Large intestine (tissue), 3 donors: ENCODE data around the gene DENND2D. TPM values are rescaled to one million over a fixed set of nuclear protein-coding genes. Genes with fewer than 3 reads are reported as not detected.

ENCODE experiments used
- DNase-seq, 2 donors: peaks; one replicate each; pipeline versions ENCODE4 v3.0.0 to v3.0.0-alpha.2; 2013
- H3K27ac ChIP-seq: one replicate; pipeline ENCODE4 v1.5.1; 2013; ENCODE audit warnings: low read length
- H3K27me3 ChIP-seq: 2 replicates; pipeline ENCODE4 v1.6.1; 2013; ENCODE audit warnings: low read length; ENCODE audit not compliant: control insufficient read depth, insufficient read depth
- H3K36me3 ChIP-seq: 2 replicates; pipeline ENCODE4 v1.6.1; 2013; ENCODE audit warnings: low read length; ENCODE audit not compliant: control insufficient read depth, insufficient read depth
- H3K4me1 ChIP-seq: one replicate; pipeline ENCODE4 v1.6.1; 2013; ENCODE audit warnings: low read length; ENCODE audit not compliant: control insufficient read depth, insufficient read depth
- H3K4me3 ChIP-seq: one replicate; pipeline ENCODE4 v1.5.1; 2013; ENCODE audit warnings: low read length
- H3K9me3 ChIP-seq: one replicate; pipeline ENCODE4 v1.6.1; 2013; ENCODE audit warnings: mild to moderate bottlenecking, low read depth, low read length, moderate library complexity; ENCODE audit not compliant: control insufficient read depth
- WGBS: methylation state at CpG from one replicate; pipeline ENCODE4 v1.1.5; 2013; ENCODE audit warnings: low lambda C conversion rate; ENCODE audit not compliant: insufficient coverage; 5-methylcytosine and 5-hydroxymethylcytosine counted together
- polyA plus RNA-seq: library from polyadenylated mRNA; unstranded; fragments of 120-200 nt; gene quantifications from one replicate; pipeline ENCODE4 v1.2.1, GENCODE V29; 2013

Gene DENND2D
- polyA plus RNA-seq, 1 donor, result 40.0 TPM

DNA sequence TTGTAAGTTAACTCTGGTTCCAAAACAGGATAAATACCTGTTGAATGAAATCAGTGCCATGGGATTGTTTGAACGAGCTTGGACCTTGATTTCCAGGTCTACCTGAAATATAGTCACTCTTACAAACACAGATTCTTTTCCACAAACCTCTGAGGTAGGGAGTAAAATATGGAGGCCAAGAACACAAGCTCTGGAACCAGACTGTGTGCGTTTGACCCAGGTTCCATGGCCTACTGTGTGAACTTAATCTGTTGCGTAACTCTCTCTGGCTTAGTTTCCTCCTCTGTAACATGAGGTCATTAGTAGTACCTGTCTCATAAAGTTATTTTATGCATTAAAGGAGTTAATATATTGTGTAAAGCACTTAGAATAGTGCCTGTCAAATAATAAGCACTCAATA lies 25.1 kb downstream of the DENND2D start:
- 100% methylated on average over 2 of the region's 3 CpGs for WGBS
- no peak for DNase-seq
- no peak overlapping the region for H3K27ac ChIP-seq
- H3K4me1 ChIP-seq, result no peaks in the 10 kb centered on the region
- no peaks in the 10 kb centered on the region for H3K9me3 ChIP-seq
- H3K4me3 ChIP-seq, result no peak overlapping the region
- H3K36me3 ChIP-seq, result peaks cover 26% of the 10 kb centered on the region
- no peaks in the 10 kb centered on the region for H3K27me3 ChIP-seq

GRCh38 chr1:111174070-111174469 lies 26.4 kb downstream of the DENND2D start:
- Histone ChIP-seq H3K4me3 (no peak overlapping the region), H3K27ac (no peak overlapping the region), H3K4me1 (no peaks in the 10 kb centered on the region), H3K9me3 (no peaks in the 10 kb centered on the region), H3K27me3 (no peaks in the 10 kb centered on the region), H3K36me3 (peaks cover 24% of the 10 kb centered on the region)
- no peak for DNase-seq

- H3K4me1 ChIP-seq, result no peaks in the 10 kb centered on the region
- no peak overlapping the region for H3K27ac ChIP-seq
- H3K4me3 ChIP-seq, result no peak overlapping the region
- H3K36me3 ChIP-seq, result peaks cover 35% of the 10 kb centered on the region
- H3K9me3 ChIP-seq, result no peaks in the 10 kb centered on the region
- no peaks in the 10 kb centered on the region for H3K27me3 ChIP-seq
- DNase-seq, result no peak
Measured at GRCh38 chr1:111172463-111172862, 28.0 kb downstream of the DENND2D start.

DNA sequence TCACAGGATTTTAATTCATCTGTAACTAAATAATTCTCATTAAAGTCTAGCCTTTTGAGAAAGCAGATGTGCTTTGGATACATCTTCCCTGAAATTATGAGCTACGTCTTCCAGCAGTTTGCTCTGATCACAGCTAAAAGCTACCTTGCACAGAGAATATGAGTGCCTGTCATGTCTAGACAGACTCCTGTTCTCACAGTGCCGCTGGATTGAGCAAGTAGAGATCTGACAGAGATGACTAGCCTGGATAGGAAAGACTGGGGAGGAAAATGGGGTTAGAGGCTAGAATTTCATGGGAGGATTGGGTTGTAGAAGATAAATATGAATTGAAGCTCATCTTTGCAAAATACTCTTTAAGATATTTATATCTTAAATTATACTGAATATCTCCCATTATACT lies 36.3 kb downstream of the DENND2D start:
- 100% methylated on average over 1 of the region's 2 CpGs for WGBS
- H3K27ac ChIP-seq, result no peak overlapping the region

GRCh38 chr1:111163363-111163762 lies 37.1 kb downstream of the DENND2D start:
- 100% methylated on average over 1 of the region's 4 CpGs for WGBS
- DNase-seq, result no peak
- no peak overlapping the region for H3K27ac ChIP-seq
- no peaks in the 10 kb centered on the region for H3K9me3 ChIP-seq
- H3K27me3 ChIP-seq, result no peaks in the 10 kb centered on the region
- H3K4me1 ChIP-seq, result peaks cover 4% of the 10 kb centered on the region
- H3K4me3 ChIP-seq, result no peak overlapping the region
- H3K36me3 ChIP-seq, result peaks cover 27% of the 10 kb centered on the region

More for the DNA sequence above, 36.3 kb downstream of the DENND2D start:
- Histone ChIP-seq H3K36me3 (peaks cover 31% of the 10 kb centered on the region), H3K27me3 (no peaks in the 10 kb centered on the region), H3K4me1 (peaks cover 4% of the 10 kb centered on the region), H3K4me3 (no peak overlapping the region), H3K9me3 (no peaks in the 10 kb centered on the region)
- no peak for DNase-seq

- peaks cover 4% of the 10 kb centered on the region for H3K4me1 ChIP-seq
Measured at GRCh38 chr1:111162488-111162880, 38.0 kb downstream of the DENND2D start.

GRCh38 chr1:111161843-111162487 lies 38.5 kb downstream of the DENND2D start:
- 40% methylated on average over 1 of the region's 1 CpG for WGBS
- peaks cover 6% of the 10 kb centered on the region for H3K4me1 ChIP-seq
- H3K27me3 ChIP-seq, result no peaks in the 10 kb centered on the region
- no peak overlapping the region for H3K4me3 ChIP-seq
- H3K36me3 ChIP-seq, result peaks cover 22% of the 10 kb centered on the region
- peak in 1 of 2 donors; percentile 27 for DNase-seq
- H3K27ac ChIP-seq, result no peak overlapping the region
- no peaks in the 10 kb centered on the region for H3K9me3 ChIP-seq

More at GRCh38 chr1:111162488-111162880, 38.0 kb downstream of the DENND2D start:
- Histone ChIP-seq H3K27me3 (no peaks in the 10 kb centered on the region), H3K9me3 (no peaks in the 10 kb centered on the region), H3K4me3 (no peak overlapping the region), H3K36me3 (peaks cover 21% of the 10 kb centered on the region), H3K27ac (no peak overlapping the region)
- DNase-seq, result no peak
- WGBS, result 100% methylated on average over 1 of the region's 2 CpGs

- no CpG with 5 or more reads among the region's 2 CpGs for WGBS
Measured at GRCh38 chr1:111157431-111157830, 43.0 kb downstream of the DENND2D start.

DNA sequence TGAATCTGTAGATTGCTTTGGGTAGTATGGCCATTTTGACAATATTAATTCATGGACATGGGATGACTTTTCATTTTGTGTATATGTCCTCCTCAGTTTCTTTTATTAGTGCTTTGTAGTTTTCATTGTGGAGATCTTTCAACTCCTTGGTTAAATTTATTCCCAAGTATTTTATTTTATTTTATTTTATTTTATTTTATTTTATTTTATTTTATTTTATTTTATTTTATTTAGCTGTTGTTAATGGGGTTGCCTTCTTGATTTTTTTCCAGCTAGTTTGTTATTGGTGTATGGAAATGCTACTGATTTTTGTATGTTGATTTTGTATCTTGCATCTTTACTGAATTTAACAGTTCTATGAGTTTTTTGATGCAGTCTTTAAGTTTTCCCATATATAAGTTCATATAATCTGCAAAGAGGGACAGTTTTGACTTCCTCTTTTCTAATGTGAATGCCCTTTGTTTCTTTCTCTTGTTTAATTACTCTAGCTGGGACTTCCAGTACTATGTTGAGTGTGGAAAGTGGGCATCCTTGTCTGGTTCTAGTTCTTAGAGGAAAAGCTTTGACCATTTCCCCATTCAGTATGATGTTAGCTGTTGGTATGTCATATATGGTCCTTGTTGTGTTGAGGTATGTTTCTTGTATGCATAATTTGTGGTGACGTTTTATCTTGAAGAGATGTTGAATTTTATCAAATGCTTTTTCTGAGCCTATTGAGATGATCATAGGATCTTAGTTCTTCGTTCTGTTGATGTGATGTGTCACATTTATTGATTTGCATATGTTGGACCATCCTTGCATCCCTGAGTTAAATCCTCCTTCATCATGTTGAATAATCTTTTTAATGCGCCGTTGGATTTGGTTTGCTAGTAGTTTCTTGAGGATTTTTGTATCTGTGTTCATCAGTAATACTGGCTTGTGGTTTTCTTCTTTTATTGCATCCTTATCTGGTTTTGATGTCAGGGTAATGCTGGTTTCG lies 46.1 kb downstream of the DENND2D start:
- Histone ChIP-seq H3K27ac (no peak overlapping the region), H3K36me3 (peaks cover 34% of the 10 kb centered on the region), H3K4me3 (no peak overlapping the region), H3K4me1 (peaks cover 9% of the 10 kb centered on the region), H3K27me3 (no peaks in the 10 kb centered on the region), H3K9me3 (no peaks in the 10 kb centered on the region)
- no peak for DNase-seq
- WGBS, result 100% methylated on average over 2 of the region's 5 CpGs

More at GRCh38 chr1:111157431-111157830, 43.0 kb downstream of the DENND2D start:
- Histone ChIP-seq H3K27ac (peak overlapping the region; percentile 38), H3K9me3 (no peaks in the 10 kb centered on the region), H3K27me3 (no peaks in the 10 kb centered on the region), H3K4me3 (no peak overlapping the region), H3K36me3 (peaks cover 18% of the 10 kb centered on the region), H3K4me1 (peaks cover 12% of the 10 kb centered on the region)
- DNase-seq, result peak; percentile 46 to 77

- H3K4me3 ChIP-seq, result no peak overlapping the region
- no peaks in the 10 kb centered on the region for H3K27me3 ChIP-seq
- WGBS, result 100% methylated on average over 1 of the region's 3 CpGs
- peaks cover 5% of the 10 kb centered on the region for H3K4me1 ChIP-seq
- H3K27ac ChIP-seq, result no peak overlapping the region
- no peak for DNase-seq
- peaks cover 41% of the 10 kb centered on the region for H3K36me3 ChIP-seq
- no peaks in the 10 kb centered on the region for H3K9me3 ChIP-seq
Measured at GRCh38 chr1:111151838-111152237, 48.6 kb downstream of the DENND2D start.
